ENCODE results near the gene TCERG1. TPM values are rescaled to one million over a fixed set of nuclear protein-coding genes. Genes with fewer than 3 reads are reported as not detected.

The TCERG1 gene
- total RNA-seq, 1 experiment from 2014 or later = 83.5 TPM

DNA sequence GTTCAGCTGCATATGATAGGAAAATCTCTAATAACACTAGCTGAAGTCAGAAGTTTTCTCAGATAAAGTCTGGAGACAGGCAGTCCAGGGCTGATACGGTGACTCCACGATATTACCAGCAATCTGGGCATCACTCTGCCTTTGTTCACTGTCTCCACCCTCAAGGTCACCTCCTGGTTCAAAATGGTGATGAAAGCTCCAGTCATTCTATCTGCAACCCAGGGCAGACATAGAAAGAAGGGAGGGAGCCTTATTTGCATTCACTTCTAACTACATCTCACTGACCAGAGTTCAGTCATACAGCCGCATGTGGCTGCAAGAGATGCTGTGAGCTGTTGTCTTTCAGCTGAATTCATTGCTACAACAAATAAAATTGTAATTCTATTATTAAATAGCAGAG, 91.3 kb downstream of the TCERG1 start:
- ATAC-seq (no peak), DNase-seq (ENCODE audit: low read depth, low spot score) (no peak)
- Histone ChIP-seq H3K27me3 (ENCODE audit: insufficient read depth, low read length) (no peaks in the 10 kb centered on the region), H4K20me1 (ENCODE audit: insufficient read depth) (no peaks in the 10 kb centered on the region), H3K36me3 (ENCODE audit: control insufficient read depth in 1 of 2, insufficient read depth in 2 of 2, low read length in 2 of 2) (no peaks in the 10 kb centered on the region), H3K79me2 (ENCODE audit: insufficient read depth, low read length) (no peaks in the 10 kb centered on the region), H3K9me3 (ENCODE audit: control insufficient read depth in 1 of 2, insufficient read depth in 1 of 2, low read depth in 1 of 2, low read length in 2 of 2) (no peaks in the 10 kb centered on the region), H2AFZ (ENCODE audit: low read depth, low read length, poor library complexity, severe bottlenecking) (no peak overlapping the region), H3K27ac (ENCODE audit: low read depth, low read length) (no peak overlapping the region), H3K4me3 (replicated peaks in 1 of 2; ENCODE audit: low read depth in 1 of 2, low read length in 2 of 2) (no peak overlapping the region), H3K9ac (ENCODE audit: low read length) (no peak overlapping the region), H3K4me1 (ENCODE audit: control insufficient read depth in 1 of 2, insufficient read depth in 2 of 2, low read length in 2 of 2) (peaks cover 0 to 1% of the 10 kb centered on the region in 2 experiments; a peak in 2 of 4 replicates), H3K4me2 (ENCODE audit: low read length) (no peak overlapping the region), H3K9me2 (ENCODE audit: insufficient read depth) (no peaks in the 10 kb centered on the region)
- no TSS peak for BruUV-seq (replicated peaks)
- ChIA-PET RAD21 (ENCODE audit: low non-redundant PET in 1 of 2, low total read pairs in 2 of 2, uncharacterized antibody in 2 of 2, unreplicated experiment in 2 of 2) (no interaction called here), POLR2A (no interaction called here), CTCF (interaction anchor here (1.3 to 1.4 kb wide), 2 partner anchors 427 to 651 kb away, joined by 4 to 9 read pairs; no protein-coding TSS in a partner anchor)
- TF ChIP-seq CBX3 (IDR thresholded peaks at IDR 0.05; ENCODE audit: low read depth) (no peak), REST (IDR thresholded peaks at IDR 0.05; ENCODE audit: low read depth) (no peak), CTCF (IDR thresholded peaks at IDR 0.05 in 2 of 3, conservative IDR thresholded peaks at IDR 0.05 in 1 of 3; ENCODE audit: borderline replicate concordance in 1 of 3, insufficient read depth in 1 of 3, low read depth in 2 of 3, low read length in 2 of 3) (no peak), ZNF274 (IDR thresholded peaks at IDR 0.05; ENCODE audit: low read depth, low read length) (no peak), ZFX (IDR thresholded peaks at IDR 0.05) (no peak)
- intact Hi-C loops (cut with micrococcal nuclease) = no loop called here

All from HCT116 (cell line).